Activated CD4-positive, alpha-beta T cell treated with anti-CD3 and anti-CD28 coated beads, Interleukin-2, amount 50 U/mL, for 24 hours (primary cell): ENCODE data around the gene HECTD2.
"Not testable (repeated sequence)": the region's sequence is repeated elsewhere in the genome, so short reads cannot be mapped to it uniquely, and the experiment has no call there.

Experiments
- DNase-seq, 2 donors: peaks; one replicate each; pipeline ENCODE4 v3.0.0-alpha.2; 2020; ENCODE audit warnings: low read depth in 1 of 2, low spot score in 1 of 2

HECTD2 gene

DNA sequence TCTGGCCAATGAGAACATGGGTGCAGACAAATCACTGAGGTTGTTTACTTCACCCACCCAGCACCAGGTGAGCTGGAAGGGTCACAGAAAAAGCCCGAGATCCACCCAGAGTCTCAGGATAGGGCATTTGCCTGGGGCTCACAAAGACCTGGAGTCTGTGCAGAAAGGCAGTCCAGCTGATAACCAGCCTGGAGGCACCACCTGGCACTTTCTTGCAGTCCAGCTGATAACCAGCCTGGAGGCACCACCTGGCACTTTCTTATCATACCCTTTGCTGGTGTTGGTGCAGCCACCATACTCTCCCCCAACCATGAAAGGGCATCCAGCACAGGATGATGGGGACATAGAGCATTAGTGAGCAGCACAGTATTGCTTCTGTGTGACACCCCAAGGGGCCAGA, 118.6 kb downstream of the HECTD2 start:
- no peak for DNase-seq

DNA sequence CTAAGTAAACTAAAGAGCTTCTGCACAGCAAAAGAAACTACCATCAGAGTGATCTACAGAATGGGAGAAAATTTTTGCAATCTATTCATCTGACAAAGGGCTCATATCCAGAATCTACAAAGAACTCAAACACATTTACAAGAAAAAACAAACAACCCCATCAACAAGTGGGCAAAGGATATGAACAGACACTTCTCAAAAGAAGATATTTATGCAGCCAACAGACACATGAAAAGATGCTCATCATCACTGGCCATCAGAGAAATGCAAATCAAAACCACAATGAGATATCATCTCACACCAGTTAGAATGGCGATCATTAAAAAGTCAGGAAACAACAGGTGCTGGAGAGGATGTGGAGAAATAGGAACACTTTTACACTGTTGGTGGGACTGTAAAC, 124.6 kb downstream of the HECTD2 start:
- DNase-seq, result not testable (repeated sequence)

DNA sequence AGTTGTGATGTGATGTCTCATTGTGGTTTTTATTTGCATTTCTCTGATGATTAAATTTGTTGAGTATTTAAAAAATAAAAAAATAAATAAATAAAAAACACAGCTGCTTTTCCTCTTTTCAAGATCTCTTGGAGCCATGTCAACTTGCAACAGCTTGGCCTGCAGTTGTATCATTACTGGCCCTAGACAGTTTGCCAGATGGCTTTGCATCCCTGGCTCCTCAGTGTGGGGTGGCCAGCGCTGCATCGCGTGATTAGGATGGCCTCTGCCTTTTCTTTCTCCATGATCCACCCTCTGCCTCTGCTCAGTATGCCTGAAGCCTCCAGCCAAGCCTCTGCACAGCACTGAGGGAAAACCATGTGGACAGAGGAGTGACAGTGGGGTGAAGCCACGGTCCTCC, 126.0 kb downstream of the HECTD2 start:
- DNase-seq, result no peak

DNA sequence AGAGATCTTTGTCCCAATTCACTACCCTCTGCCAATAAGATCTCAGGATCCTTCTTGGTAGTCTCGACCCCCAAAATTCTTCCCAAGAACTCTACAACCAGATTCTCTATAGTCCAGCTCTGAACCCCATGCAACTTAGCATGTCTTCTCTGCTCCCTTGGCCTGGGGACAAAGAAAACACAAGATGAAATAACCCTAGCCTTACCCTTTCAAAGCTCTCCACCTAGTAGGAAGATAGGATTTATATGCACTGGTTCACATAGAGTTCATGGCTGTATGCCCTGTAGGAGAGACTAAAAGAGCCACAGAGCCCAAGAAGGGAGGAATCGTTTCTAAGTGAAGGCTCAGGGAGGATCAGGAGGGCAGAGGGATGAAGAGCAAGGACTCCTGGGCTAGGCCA, 126.6 kb downstream of the HECTD2 start:
- no peak for DNase-seq

DNA sequence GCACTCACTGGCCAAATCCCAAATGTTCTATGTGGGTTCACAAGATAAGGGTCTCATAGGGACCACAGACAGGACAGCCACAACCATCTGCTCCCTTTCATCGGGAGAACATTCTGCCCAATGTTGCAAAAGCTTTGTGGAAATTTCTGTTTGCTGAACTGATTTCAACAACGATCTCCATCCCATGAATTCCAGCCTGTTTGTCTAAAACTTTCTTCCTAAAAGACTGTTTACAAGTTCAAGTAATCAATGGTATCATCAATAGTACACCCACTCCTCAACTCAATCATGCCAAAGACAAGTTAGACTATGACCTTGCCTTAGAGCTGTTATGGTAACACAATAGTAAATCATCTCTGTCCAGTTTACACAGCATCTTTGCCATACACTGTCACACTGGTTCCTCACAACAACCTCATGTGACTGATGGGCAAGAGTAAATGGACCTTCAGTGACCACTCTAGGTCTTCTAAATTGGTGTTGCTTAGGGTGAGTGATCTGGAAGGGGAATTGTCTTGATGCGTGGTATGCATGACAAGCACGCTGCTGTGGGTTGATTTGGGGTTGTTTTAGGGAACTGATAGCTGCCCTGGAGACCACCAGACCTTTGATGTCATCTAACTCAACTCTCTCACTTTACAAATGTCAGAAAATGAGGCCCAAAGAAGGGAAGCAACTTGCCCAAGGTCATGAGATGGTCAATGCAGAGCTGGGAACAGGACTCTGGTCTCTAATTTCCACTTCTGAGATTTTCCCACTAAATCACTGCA, 127.7 kb downstream of the HECTD2 start:
- DNase-seq, result no peak

DNA sequence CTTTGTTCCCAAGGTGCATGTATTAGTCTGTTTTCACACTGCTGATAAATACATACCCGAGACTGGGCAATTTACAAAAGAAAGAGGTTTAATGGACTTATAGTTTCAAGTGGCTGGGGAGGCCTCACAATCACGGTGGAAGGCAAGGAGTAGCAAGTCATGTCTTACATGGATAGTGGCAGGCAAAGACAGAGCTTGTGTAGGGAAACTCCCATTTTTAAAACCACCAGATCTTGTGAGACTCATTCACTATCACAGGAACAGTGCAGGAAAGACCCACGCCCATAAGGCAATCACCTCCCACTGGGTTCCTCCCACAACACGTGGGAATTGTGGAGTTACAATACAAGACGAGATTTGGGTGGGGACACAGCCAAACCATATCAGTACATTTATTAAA, 129.8 kb downstream of the HECTD2 start:
- no peak for DNase-seq

DNA sequence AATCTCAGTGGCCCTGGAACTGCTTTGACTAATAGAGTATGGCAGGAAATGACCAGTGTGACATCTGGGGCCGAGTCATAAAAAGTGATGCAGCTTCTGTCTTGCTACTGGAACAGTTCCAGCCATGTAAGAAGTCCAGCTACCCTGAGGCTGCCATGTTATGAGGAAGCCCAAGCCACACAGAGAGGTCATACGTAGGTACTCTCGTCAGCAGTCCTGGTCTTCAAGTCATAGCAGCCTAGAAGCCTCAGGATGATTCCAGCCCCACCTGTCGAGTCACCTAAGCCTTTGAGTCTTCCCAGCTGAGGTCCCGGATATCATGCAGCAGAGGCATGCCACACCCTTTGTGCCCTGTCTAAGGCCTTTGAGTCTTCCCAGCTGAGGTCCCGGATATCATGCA, 130.6 kb downstream of the HECTD2 start:
- DNase-seq, result no peak

DNA sequence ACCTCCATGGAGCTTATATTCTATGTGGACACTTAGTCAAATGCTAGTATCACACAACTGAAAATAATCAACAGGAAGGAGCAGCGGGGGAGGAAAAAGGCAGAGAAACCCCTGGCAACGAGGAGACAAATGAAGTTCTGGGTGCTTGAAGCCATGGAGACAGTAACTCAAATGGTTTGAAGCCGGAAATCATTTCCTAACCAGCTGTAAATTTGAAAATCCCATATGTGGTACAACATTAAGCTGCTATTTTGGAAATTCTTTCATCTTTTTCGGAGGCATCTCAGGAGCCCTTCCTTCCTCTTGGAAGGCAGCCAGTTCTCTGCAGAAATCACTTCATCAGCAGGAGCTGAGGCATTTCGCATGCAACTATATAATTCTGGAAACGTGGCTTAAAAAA, 131.3 kb downstream of the HECTD2 start:
- DNase-seq, result no peak

DNA sequence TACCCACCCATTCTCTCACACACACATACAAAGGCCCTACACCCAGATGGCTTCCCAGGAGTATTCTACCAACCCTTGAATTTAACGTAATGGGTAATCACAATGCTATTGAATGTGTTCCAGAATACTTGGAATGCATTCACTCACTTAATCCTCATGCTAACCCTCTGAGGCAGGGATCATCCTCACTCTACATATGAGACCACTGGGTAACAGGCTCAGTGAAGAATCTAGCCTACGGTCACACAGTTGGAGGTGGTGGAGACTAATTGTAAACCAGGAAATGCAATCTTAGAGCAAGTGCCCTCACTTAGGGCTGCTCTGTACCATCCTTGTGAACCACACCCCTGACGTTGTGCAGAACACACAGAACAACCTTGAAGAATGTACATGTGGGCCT, 135.2 kb downstream of the HECTD2 start:
- no peak for DNase-seq

DNA sequence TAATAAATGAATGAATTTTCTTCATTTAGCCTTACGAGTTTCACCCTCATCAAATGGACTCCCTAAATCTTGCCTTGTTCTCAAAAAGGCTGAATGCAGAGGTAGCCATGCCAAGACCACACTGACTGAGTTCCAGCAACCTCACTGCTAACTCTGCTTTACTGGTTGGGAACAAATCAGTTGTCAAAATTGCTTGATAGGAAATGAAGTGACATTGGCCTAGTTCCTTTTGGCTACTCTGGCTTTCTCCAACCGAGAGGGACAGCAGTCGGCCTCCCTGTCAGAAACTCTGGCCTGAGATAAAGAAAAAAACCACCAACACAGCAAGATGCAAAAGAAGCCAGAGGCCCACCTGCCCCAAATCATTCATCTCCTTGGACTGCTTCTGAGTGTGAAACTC, 135.7 kb downstream of the HECTD2 start:
- no peak for DNase-seq

DNA sequence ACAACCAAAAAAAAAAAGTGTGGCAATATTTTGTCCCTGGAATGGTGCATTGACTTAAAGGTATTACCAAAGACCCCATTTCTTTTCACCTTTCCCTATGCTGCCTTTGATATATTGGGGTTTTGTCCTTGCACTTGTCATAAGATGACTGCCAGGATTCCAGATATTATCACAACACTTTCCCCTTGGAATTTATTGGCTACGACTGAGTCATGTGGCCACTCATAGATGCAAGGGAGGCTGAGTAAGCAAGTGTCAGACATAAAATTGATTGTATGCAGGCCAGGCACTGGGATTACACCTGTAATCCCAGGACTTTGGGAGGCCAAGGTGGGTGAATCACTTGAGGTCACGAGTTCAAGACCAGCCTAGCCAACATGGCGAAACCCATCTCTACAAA, 139.1 kb downstream of the HECTD2 start:
- DNase-seq, result no peak

DNA sequence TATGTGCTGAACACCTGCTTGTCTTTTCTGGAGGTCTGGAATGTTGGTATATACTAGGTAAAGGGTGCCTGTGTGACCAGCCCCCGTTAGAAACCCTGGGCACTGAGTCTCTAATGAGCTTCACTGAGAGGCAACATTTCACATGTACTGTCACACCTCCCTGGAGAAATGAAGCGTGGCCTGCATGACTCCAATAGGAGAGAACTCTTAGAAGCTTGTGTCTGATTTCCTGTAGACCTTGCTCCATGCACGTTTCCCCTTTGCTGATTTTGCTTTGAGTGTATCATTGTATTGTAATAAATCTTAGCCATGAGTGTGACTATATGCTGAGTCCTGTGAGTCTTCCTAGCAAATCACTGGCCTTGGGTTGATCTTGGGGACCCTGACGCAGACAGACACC, 139.9 kb downstream of the HECTD2 start:
- DNase-seq, result no peak

DNA sequence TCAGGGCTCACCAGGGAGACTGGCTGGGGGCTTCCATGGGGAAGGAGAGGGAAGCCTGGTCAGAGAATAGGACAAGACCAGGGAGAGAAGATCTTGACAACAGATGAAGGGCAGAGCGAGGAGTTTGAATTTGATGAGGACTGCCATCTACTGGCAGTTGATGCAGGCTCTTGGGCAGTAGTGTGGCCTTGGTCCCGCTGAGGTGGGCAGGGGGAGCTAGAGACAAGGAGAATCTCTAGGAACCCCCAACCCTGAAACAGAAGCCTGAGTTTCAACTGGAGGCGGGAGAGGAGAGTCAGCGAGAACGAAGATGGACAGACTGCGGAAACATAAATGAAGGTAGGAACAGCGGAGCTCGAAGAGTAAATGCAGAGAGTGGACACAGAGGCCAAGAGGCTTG, 141.7 kb downstream of the HECTD2 start:
- no peak for DNase-seq

DNA sequence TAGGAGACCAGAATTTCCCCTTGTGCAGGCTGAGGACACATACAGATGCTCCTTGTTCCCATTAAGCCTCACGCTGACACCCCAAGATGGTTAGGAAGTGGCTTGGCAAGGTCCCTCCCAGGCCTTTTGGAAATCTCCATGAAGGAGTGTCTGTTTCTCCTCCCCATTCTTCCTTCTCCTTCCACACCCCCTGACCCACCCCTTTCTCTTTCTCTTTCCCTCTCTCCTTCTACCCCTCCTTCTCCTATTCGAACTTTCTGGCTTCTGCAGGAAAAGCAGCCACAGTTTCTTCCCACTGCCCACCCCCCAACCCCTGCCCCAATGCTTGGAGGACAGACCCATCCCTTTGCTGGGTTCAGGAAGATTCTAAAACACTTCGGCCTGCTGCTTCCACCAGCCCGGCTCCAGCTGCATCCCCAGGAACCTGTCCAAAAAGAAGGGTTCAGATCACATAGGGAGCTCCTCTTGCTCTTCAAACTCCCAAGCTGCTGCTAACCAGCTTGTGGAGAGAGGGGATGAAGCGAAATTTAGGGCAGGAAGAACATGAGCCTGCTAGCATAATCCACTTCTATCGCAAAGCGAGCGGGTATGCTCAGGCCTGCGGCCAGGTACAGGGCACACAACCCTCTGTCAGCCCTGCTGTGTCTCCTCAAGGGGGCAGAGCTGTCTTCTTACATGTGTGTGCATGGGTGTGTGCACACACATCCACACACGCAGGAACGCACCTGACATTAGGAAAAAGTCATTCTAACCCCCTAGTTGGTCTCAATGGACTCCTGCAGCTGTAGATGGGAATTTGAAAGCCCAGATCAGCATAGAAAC, 142.3 kb downstream of the HECTD2 start:
- DNase-seq, result no peak

DNA sequence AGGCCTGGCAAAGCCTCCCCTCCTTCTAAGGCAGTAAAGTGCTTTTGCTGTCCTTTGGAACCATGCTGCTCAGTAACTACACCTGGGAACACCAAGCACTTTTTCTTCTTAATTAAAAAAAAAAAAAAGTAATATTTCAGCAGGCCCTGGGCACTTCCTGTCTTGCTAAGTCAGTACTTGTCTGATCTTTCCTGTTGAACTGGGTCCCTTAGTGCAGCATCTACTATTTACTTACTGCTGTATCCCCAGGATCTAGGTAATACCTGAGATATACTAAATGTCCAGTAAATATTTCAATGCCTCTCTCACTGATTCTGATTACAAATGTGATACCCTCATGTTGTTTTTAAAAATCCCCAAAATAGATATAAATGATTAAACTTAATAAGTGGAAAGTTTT, 145.3 kb downstream of the HECTD2 start:
- DNase-seq, result no peak

DNA sequence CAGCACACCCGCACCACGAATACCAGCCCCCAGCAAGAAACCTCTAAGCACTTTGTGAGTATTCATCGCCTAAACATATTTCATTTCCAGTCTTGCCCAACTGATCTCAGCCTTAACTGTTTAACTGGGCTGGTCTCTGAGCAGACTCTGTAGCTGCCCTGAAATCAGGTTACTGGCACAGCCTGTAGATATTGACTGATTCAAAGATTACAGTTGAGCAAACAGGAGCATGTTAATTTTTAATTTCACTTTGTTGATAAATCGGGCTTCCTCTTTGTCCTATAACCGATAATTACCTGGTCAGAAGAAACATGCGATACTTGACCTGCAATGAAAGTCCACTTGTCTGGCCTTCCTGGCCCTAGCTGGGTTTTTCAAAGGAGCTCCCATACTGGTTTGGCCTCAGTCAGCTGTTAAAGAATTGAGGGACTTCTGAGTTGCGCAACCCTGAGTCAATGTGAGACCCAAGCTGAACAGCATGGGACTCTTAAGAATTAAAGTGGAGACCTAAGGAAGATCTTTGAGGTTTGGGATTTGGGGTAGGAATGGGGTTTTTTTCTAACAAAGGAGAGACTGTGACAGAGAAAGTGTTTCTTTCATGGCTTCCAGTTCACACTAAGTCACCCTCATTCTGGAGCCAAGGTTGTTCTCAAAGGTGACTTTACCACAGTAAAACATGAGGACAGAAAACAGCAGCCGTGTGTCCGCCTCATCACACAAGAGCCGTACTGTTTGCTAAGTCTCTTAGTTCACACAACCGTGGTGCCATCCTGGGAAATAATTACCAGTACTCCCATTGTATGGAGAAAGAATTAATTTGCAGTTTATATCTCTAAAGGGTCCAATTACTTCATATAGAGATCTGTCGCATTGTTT, 146.8 kb downstream of the HECTD2 start:
- no peak for DNase-seq

DNA sequence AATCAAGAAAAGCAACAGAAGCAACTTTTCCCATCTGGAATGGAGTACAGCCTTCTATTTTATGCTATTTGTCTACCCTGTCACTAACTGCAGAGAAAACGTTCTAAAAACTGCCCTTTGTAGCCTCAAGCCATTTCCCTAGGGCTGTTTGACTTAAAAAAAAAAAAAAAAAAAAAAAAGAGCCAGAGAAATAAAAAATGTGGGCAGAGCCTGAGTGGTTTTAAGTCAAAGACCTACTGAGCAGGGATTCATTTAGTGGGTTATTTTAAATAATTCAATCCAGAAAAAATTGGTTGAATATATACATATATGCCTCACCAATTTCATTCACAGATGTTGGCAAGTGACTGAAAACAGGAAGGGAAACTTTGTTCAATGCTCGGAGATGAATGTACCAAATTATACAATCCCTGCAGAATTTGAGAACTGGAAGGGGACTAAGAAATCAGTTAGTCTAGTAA, 147.5 kb downstream of the HECTD2 start:
- DNase-seq, result no peak

DNA sequence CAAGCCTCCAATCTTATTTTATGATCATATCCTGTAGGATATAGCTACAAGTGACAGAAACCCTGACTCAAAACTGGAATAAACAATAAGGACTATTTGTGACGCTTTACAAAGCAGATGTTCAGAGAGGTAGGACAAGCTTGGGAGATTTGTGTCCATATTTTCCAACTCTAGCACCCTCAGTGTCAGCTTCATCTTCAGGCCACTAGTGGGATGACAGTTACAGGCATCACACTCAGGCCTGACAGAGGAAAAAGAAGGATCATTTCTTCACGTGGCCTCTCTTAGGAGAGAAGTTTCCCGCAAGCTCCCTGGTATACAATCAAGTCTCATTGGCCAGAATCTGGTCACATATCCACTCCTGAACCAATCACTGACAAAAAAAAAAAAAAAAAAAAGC, 148.3 kb downstream of the HECTD2 start:
- no peak for DNase-seq

DNA sequence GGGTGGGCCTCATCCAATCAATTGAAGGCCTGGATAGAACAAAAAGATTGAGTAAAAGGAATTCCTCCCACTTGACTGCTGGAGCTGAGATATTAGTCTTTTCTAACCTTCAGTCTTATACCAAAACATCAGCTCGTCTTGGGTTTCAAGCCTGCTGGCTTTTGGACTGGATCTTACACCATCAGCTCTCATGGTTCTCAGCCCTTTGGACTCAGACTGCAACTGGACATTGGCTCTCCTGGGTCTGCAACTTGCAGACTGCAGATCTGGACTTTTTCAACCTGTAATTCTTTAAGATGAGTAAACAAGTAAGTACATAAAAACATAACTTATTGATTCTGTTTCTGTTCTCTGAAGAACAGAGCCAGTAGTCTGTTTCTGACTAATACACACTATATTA, 149.0 kb downstream of the HECTD2 start:
- DNase-seq, result no peak

DNA sequence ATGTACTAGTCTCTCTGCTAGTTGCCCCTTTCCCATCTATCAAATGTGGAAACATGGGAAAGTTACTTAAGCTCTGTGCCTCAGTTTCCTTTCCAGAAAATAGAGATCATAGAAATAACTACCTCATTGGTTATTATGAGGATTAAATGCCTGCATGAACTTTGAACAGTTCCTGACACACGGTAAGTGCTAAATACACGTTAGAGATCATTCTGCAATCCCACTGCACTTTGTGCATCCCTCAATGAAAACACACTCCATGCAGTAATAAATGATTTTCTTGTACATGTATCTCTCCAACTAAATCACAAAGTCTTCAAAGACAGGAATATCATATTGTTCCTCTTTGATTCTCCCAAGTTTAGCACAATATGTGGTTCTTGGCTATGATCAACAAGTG, 149.6 kb downstream of the HECTD2 start:
- no peak for DNase-seq

DNA sequence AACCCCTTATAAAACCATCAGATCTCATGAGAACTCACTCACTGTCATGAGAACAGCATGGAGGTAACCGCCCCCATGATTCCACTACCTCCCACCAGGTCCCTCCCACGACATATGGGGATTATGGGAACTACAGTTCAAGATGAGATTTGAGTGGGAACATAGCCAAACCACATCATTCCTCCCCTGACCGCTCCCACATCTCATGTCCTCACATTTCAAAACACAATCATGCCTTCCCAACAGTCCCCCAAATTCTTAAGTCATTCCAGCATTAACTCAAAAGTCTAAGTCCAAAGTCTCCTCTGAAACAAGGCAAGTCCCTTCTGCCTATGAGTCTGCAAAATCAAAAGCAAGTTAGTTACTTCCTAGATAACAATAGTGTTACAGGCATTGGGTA, 150.7 kb downstream of the HECTD2 start:
- not testable (repeated sequence) for DNase-seq
